K562 (cell line): Measurements from ENCODE around the gene COG7. TPM values are rescaled to one million over a fixed set of nuclear protein-coding genes. Genes with fewer than 3 reads are reported as not detected.

Experiments
- CCAR2 ChIP-seq: fragments of 200-400 bp; formaldehyde crosslinking; IDR thresholded peaks from 2 replicates; pipeline ENCODE4 v1.6.1; 2017; ENCODE audit warnings: mild to moderate bottlenecking, low read depth, low read length
- CHD1 ChIP-seq: fragments of 200-600 bp; sonication (generic); IDR thresholded peaks from one replicate; pipeline ENCODE4 v1.6.1; 2012; ENCODE audit warnings: mild to moderate bottlenecking, moderate library complexity, low read length, inconsistent platforms
- E2F3 ChIP-seq: fragments of 250-450 bp; sonication (Bioruptor Pico); IDR thresholded peaks from 2 replicates; pipeline ENCODE4 v1.4.0; 2020; ENCODE audit warnings: mild to moderate bottlenecking
- ESRRA ChIP-seq: fragments of 450-650 bp; IDR thresholded peaks from 2 replicates; pipeline ENCODE4 v1.6.1; 2014; ENCODE audit warnings: low read depth, mild to moderate bottlenecking, moderate library complexity, borderline replicate concordance
- ID3 ChIP-seq, 2 experiments: fragments of 250-450 bp in 1 of 2; fragments of 450-650 bp in 1 of 2; sonication (Bioruptor Pico) in 1 of 2; IDR thresholded peaks; 2 replicates each; pipeline versions ENCODE4 v1.6.1 to v1.8.0; 2016 to 2021; ENCODE audit warnings: mild to moderate bottlenecking in 2 of 2, moderate library complexity in 2 of 2, missing compliant biosample characterization in 1 of 2, missing genetic modification characterization in 1 of 2
- MAZ ChIP-seq, 2 experiments: fragments of 450-650 bp in 1 of 2; sonication (generic) in 1 of 2; formaldehyde crosslinking; IDR thresholded peaks in 1 of 2; conservative IDR thresholded peaks in 1 of 2; 2 replicates each; pipeline versions ENCODE4 v1.4.0 to v1.5.0; 2020; ENCODE audit warnings: mild to moderate bottlenecking in 1 of 2, missing genetic modification reagents in 1 of 2
- MYC ChIP-seq, 2 experiments: fragments of 250-450 bp in 1 of 2; sonication (Bioruptor Pico) in 1 of 2; IDR thresholded peaks; 2 replicates each; pipeline versions ENCODE4 v1.5.1 to v1.6.1; 2012 to 2021; ENCODE audit warnings: low read depth in 2 of 2, borderline replicate concordance in 1 of 2, improper control_type of control experiment in 1 of 2, low read length in 1 of 2, mild to moderate bottlenecking in 1 of 2, moderate library complexity in 1 of 2
- NR2C2 ChIP-seq, 2 experiments: fragments of 200-800 bp in 1 of 2; sonication (Bioruptor generic) in 1 of 2; sonication (generic) in 1 of 2; formaldehyde crosslinking in 1 of 2; IDR thresholded peaks; 2 replicates each; pipeline versions ENCODE4 v1.6.1 to v1.8.0; 2016 to 2022; ENCODE audit warnings: mild to moderate bottlenecking in 1 of 2, missing compliant biosample characterization in 1 of 2, missing genetic modification characterization in 1 of 2, missing genetic modification reagents in 1 of 2
- POLR2A ChIP-seq: fragments of 450-650 bp; conservative IDR thresholded peaks from 2 replicates; pipeline ENCODE4 v1.6.1; 2016
- SMAD4 ChIP-seq: fragments of 250-450 bp; sonication (Bioruptor Pico); conservative IDR thresholded peaks from 2 replicates; pipeline ENCODE4 v1.8.0; 2021; ENCODE audit warnings: inconsistent platforms, mild to moderate bottlenecking, moderate library complexity
- YY1 ChIP-seq, 3 experiments: IDR thresholded peaks; 2 replicates each; pipeline ENCODE4 v1.6.1; 2011; ENCODE audit warnings: low read length in 2 of 3, mild to moderate bottlenecking in 2 of 3, moderate library complexity in 2 of 3, borderline replicate concordance in 1 of 3, control low read depth in 1 of 3, low read depth in 1 of 3; ENCODE audit not compliant: insufficient read depth in 3 of 3, insufficient replicate concordance in 2 of 3, control insufficient read depth in 1 of 3, insufficient read length in 1 of 3; ENCODE audit errors: extremely low read depth in 1 of 3
- ZNF121 ChIP-seq: sonication (generic); formaldehyde crosslinking; conservative IDR thresholded peaks from 2 replicates; pipeline ENCODE4 v1.8.0; 2022; ENCODE audit warnings: missing genetic modification reagents
- ZSCAN29 ChIP-seq: fragments of 450-650 bp; IDR thresholded peaks from 2 replicates; pipeline ENCODE4 v1.6.1; 2017
- polyA plus RNA-seq, 8 experiments: library from polyadenylated mRNA; depleted of rRNA in 4 of 8; stranded (reverse) in 5 of 8; unstranded in 3 of 8; fragments of >200 nt; fragmentation: Nextera tagmentation in 2 of 8; fragmentation: Illumina TruSeq in 1 of 8; extraction: Ambion mirVana in 2 of 8; extraction: Trizol in 1 of 8; gene quantifications; 2 replicates each; pipeline versions ENCODE4 v1.2.1 to v1.2.3, GENCODE V29; 2011 to 2014; ENCODE audit warnings: inconsistent platforms in 1 of 8, missing spikeins in 1 of 8
- total RNA-seq, 7 experiments: library from RNA; depleted of rRNA in 6 of 7; stranded (reverse); fragments of >200 nt in 6 of 7; fragmentation: Illumina TruSeq in 2 of 7; extraction: Trizol in 2 of 7; gene quantifications; 2 replicates each; pipeline versions ENCODE4 v1.2.1 to v1.2.3, GENCODE V29; 2011 to 2021; ENCODE audit warnings: low replicate concordance in 1 of 7
- TF ChIP-seq, protein P1 (sequence below), 3 experiments: fragments of 200-800 bp in 1 of 3; fragments of 250-450 bp in 1 of 3; fragments of 450-650 bp in 1 of 3; sonication (Bioruptor Pico) in 1 of 3; sonication (Bioruptor generic) in 1 of 3; formaldehyde crosslinking in 1 of 3; IDR thresholded peaks; 2 replicates each; pipeline versions ENCODE4 v1.6.1 to v1.8.0; 2016 to 2022; ENCODE audit warnings: mild to moderate bottlenecking in 2 of 3, missing genetic modification characterization in 2 of 3, missing compliant biosample characterization in 1 of 3, moderate library complexity in 1 of 3
- TF ChIP-seq, protein P2 (sequence below), 2 experiments: fragments of 450-650 bp; IDR thresholded peaks; 2 replicates each; pipeline ENCODE4 v1.6.1; 2018; ENCODE audit warnings: mild to moderate bottlenecking in 2 of 2, low read depth in 1 of 2; ENCODE audit not compliant: partially characterized antibody in 2 of 2

COG7 gene
- total and polyA plus RNA-seq, 9 of the 15 experiments (the other 6 are each of a cell fraction or from before 2014, with no cell fraction given), result 3.8 to 17.6 (median 13.4) TPM

GRCh38 chr16:23452572-23453337, at the start of gene COG7 (continued):
- TF ChIP-seq ZNF121 (peak; percentile 73; the same call in 1 of the 2 replicates), E2F3 (CRISPR knock-in tag) (0 out of 2 replicates have a peak, but pooled peaks have one; percentile 34), CHD1 (peak; percentile 60), NR2C2 (CRISPR knock-in tag; IDR thresholded peaks at IDR 0.05) (no peak; the same call in 1 of the 2 replicates), NR2C2 (tag; IDR thresholded peaks at IDR 0.05) (peak; percentile 92), POLR2A (peak; percentile 62), ZSCAN29 (0 out of 2 replicates have a peak, but pooled peaks have one; percentile 11), CCAR2 (no peak), MAZ (CRISPR knock-in tag; conservative IDR thresholded peaks at IDR 0.05 in 1 of 2, IDR thresholded peaks at IDR 0.05 in 1 of 2) (peak; percentile 64 to 74), MYC (IDR thresholded peaks at IDR 0.05; ENCODE audit: low read depth, low read length) (no peak; the same call in 1 of the 2 replicates), MYC (CRISPR knock-in tag; IDR thresholded peaks at IDR 0.05; ENCODE audit: borderline replicate concordance, low read depth) (peak; percentile 50; the same call in 1 of the 2 replicates), YY1 (IDR thresholded peaks at IDR 0.05; ENCODE audit: borderline replicate concordance in 1 of 3, control insufficient read depth in 1 of 3, extremely low read depth in 1 of 3, insufficient read depth in 3 of 3, insufficient read length in 1 of 3, insufficient replicate concordance in 2 of 3, low read depth in 1 of 3, low read length in 2 of 3) (peak in 1 of 3 experiments; percentile 22), SMAD4 (CRISPR knock-in tag) (peak; percentile 57; the same call in 1 of the 2 replicates), ESRRA (peak; percentile 77), ID3 (CRISPR knock-in tag; IDR thresholded peaks at IDR 0.05) (no peak), ID3 (tag; IDR thresholded peaks at IDR 0.05) (peak; percentile 85; the same call in 1 of the 2 replicates)
- TF ChIP-seq, protein P1, sequence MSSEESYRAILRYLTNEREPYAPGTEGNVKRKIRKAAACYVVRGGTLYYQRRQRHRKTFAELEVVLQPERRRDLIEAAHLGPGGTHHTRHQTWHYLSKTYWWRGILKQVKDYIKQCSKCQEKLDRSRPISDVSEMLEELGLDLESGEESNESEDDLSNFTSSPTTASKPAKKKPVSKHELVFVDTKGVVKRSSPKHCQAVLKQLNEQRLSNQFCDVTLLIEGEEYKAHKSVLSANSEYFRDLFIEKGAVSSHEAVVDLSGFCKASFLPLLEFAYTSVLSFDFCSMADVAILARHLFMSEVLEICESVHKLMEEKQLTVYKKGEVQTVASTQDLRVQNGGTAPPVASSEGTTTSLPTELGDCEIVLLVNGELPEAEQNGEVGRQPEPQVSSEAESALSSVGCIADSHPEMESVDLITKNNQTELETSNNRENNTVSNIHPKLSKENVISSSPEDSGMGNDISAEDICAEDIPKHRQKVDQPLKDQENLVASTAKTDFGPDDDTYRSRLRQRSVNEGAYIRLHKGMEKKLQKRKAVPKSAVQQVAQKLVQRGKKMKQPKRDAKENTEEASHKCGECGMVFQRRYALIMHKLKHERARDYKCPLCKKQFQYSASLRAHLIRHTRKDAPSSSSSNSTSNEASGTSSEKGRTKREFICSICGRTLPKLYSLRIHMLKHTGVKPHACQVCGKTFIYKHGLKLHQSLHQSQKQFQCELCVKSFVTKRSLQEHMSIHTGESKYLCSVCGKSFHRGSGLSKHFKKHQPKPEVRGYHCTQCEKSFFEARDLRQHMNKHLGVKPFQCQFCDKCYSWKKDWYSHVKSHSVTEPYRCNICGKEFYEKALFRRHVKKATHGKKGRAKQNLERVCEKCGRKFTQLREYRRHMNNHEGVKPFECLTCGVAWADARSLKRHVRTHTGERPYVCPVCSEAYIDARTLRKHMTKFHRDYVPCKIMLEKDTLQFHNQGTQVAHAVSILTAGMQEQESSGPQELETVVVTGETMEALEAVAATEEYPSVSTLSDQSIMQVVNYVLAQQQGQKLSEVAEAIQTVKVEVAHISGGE (CRISPR knock-in tag; IDR thresholded peaks at IDR 0.05), result peak in 1 of 3 experiments; percentile 30; a peak in 1 of 6 replicates
- TF ChIP-seq, protein P2, sequence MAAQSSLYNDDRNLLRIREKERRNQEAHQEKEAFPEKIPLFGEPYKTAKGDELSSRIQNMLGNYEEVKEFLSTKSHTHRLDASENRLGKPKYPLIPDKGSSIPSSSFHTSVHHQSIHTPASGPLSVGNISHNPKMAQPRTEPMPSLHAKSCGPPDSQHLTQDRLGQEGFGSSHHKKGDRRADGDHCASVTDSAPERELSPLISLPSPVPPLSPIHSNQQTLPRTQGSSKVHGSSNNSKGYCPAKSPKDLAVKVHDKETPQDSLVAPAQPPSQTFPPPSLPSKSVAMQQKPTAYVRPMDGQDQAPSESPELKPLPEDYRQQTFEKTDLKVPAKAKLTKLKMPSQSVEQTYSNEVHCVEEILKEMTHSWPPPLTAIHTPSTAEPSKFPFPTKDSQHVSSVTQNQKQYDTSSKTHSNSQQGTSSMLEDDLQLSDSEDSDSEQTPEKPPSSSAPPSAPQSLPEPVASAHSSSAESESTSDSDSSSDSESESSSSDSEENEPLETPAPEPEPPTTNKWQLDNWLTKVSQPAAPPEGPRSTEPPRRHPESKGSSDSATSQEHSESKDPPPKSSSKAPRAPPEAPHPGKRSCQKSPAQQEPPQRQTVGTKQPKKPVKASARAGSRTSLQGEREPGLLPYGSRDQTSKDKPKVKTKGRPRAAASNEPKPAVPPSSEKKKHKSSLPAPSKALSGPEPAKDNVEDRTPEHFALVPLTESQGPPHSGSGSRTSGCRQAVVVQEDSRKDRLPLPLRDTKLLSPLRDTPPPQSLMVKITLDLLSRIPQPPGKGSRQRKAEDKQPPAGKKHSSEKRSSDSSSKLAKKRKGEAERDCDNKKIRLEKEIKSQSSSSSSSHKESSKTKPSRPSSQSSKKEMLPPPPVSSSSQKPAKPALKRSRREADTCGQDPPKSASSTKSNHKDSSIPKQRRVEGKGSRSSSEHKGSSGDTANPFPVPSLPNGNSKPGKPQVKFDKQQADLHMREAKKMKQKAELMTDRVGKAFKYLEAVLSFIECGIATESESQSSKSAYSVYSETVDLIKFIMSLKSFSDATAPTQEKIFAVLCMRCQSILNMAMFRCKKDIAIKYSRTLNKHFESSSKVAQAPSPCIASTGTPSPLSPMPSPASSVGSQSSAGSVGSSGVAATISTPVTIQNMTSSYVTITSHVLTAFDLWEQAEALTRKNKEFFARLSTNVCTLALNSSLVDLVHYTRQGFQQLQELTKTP (IDR thresholded peaks at IDR 0.05; ENCODE audit: low read depth in 1 of 2, partially characterized antibody in 2 of 2), result peak in 1 of 2 experiments; percentile 58
